HCT116 (cell line): Measurements from ENCODE around the gene FDXACB1. TPM values are rescaled to one million over a fixed set of nuclear protein-coding genes. Genes with fewer than 3 reads are reported as not detected.

ENCODE experiments used
- ATAC-seq: fragments of 200-7000 bp; cut with Tn5 transposase; 2 replicates; pipeline ENCODE4 v1.9.1; 2020; ENCODE audit warnings: mild to moderate bottlenecking, moderate library complexity
- BruUV-seq: library from RNA; stranded (reverse); fragments of 400-500 nt; replicated peaks from 2 replicates; lab custom pipeline; 2021; lab: Mats Ljungman, UMichigan
- CTCF ChIA-PET: fragments of 300-600 bp; sonication (Branson Sonifier 250); formaldehyde crosslinking; loops from one replicate; lab custom pipeline; 2021; ENCODE audit warnings: antibody characterized with exemption; lab: Charles Lee
- POLR2A ChIA-PET: fragments of 300-600, 350-600 bp; sonication (Branson Sonifier 250); formaldehyde crosslinking; loops from one replicate; lab custom pipeline; 2021; ENCODE audit warnings: antibody characterized with exemption; lab: Charles Lee
- RAD21 ChIA-PET, 2 experiments: fragments of 300-600 bp; sonication (Branson Sonifier 250); formaldehyde crosslinking; loops; one replicate each; lab custom pipeline; 2023; ENCODE audit warnings: low total read pairs in 2 of 2; ENCODE audit not compliant: uncharacterized antibody in 2 of 2, unreplicated experiment in 2 of 2, low non-redundant PET in 1 of 2; lab: Charles Lee
- DNase-seq: peaks from one replicate; pipeline ENCODE4 v3.0.0-alpha.2; 2010; ENCODE audit warnings: low read depth, low spot score
- H2AFZ ChIP-seq: fragments of 200-600 bp; shearing (Covaris generic), sonication (generic); 2 replicates; pipeline ENCODE4 v1.6.1; 2017; ENCODE audit warnings: low read depth, mixed run types, mixed read lengths, antibody characterized with exemption, low read length; ENCODE audit not compliant: poor library complexity, severe bottlenecking
- H3K27ac ChIP-seq: 2 replicates; pipeline ENCODE4 v1.5.1; 2012; ENCODE audit warnings: low read depth, low read length
- H3K27me3 ChIP-seq: fragments of 200-600 bp; sonication (generic); 2 replicates; pipeline ENCODE4 v1.6.1; 2016; ENCODE audit warnings: mixed run types, low read length, mixed read lengths; ENCODE audit not compliant: insufficient read depth
- H3K36me3 ChIP-seq, 2 experiments: fragments of 200-500 bp in 1 of 2; fragments of 200-600 bp in 1 of 2; sonication (Bioruptor generic) in 1 of 2; sonication (generic) in 1 of 2; 2 replicates each; pipeline versions ENCODE4 v1.5.1 to v1.6.1; 2014 to 2016; ENCODE audit warnings: low read length in 2 of 2, inconsistent platforms in 1 of 2, mixed read lengths in 1 of 2, mixed run types in 1 of 2; ENCODE audit not compliant: insufficient read depth in 2 of 2, control insufficient read depth in 1 of 2
- H3K4me1 ChIP-seq, 2 experiments: fragments of 200-600 bp in 1 of 2; sonication (generic) in 1 of 2; 2 replicates each; pipeline versions ENCODE4 v1.5.1 to v1.6.1; 2012 to 2017; ENCODE audit warnings: low read length in 2 of 2, inconsistent platforms in 1 of 2, mild to moderate bottlenecking in 1 of 2, mixed read lengths in 1 of 2, mixed run types in 1 of 2, moderate library complexity in 1 of 2; ENCODE audit not compliant: insufficient read depth in 2 of 2, control insufficient read depth in 1 of 2
- H3K4me2 ChIP-seq: fragments of 200-600 bp; sonication (generic); 2 replicates; pipeline ENCODE4 v1.6.1; 2017; ENCODE audit warnings: mixed run types, low read length, mixed read lengths
- H3K4me3 ChIP-seq, 2 experiments: fragments of 200-600 bp in 1 of 2; sonication (generic) in 1 of 2; replicated peaks in 1 of 2; 2 replicates each; pipeline ENCODE4 v1.5.1; 2011 to 2016; ENCODE audit warnings: low read length in 2 of 2, control low read depth in 1 of 2, low read depth in 1 of 2, mild to moderate bottlenecking in 1 of 2, mixed read lengths in 1 of 2, mixed run types in 1 of 2
- H3K79me2 ChIP-seq: fragments of 200-600 bp; sonication (generic); 2 replicates; pipeline ENCODE4 v1.6.1; 2017; ENCODE audit warnings: mild to moderate bottlenecking, mixed run types, low read length, moderate library complexity, mixed read lengths; ENCODE audit not compliant: insufficient read depth
- H3K9ac ChIP-seq: fragments of 200-600 bp; sonication (generic); 2 replicates; pipeline ENCODE4 v1.6.1; 2016; ENCODE audit warnings: low read length, mixed read lengths
- H3K9me2 ChIP-seq: fragments of 200-600 bp; sonication (generic), shearing (Covaris generic); 2 replicates; pipeline ENCODE4 v1.6.1; 2017; ENCODE audit warnings: mixed run types, mild to moderate bottlenecking, moderate library complexity; ENCODE audit not compliant: insufficient read depth
- H3K9me3 ChIP-seq, 2 experiments: fragments of 200-500 bp in 1 of 2; fragments of 200-600 bp in 1 of 2; sonication (Bioruptor generic) in 1 of 2; sonication (generic) in 1 of 2; 2 replicates each; pipeline ENCODE4 v1.6.1; 2014 to 2017; ENCODE audit warnings: low read length in 2 of 2, mixed read lengths in 2 of 2, inconsistent platforms in 1 of 2, low read depth in 1 of 2, mild to moderate bottlenecking in 1 of 2, mixed run types in 1 of 2, moderate library complexity in 1 of 2; ENCODE audit not compliant: control insufficient read depth in 1 of 2, insufficient read depth in 1 of 2
- H4K20me1 ChIP-seq: fragments of 200-600 bp; sonication (generic), shearing (Covaris generic); 2 replicates; pipeline ENCODE4 v1.6.1; 2017; ENCODE audit warnings: mixed run types, mild to moderate bottlenecking, moderate library complexity; ENCODE audit not compliant: insufficient read depth
- CBX3 ChIP-seq: IDR thresholded peaks from 2 replicates; pipeline ENCODE4 v1.6.1; 2012; ENCODE audit warnings: low read depth
- CEBPB ChIP-seq: IDR thresholded peaks from 2 replicates; pipeline ENCODE4 v1.6.1; 2012; ENCODE audit warnings: low read depth
- POLR2AphosphoS5 ChIP-seq: IDR thresholded peaks from 2 replicates; pipeline ENCODE4 v1.6.1; 2011; ENCODE audit warnings: mild to moderate bottlenecking, low read depth, low read length, moderate library complexity
- RAD21 ChIP-seq: IDR thresholded peaks from 2 replicates; pipeline ENCODE4 v1.6.1; 2012; ENCODE audit warnings: low read depth, mild to moderate bottlenecking
- SP1 ChIP-seq: IDR thresholded peaks from 2 replicates; pipeline ENCODE4 v1.6.1; 2012; ENCODE audit warnings: low read depth
- intact Hi-C: fragments of 100-400 bp; cut with micrococcal nuclease; formaldehyde crosslinking; loops from 2 replicates; pipeline ENCODE4 v1.10.0; 2022
- total RNA-seq: library from RNA; stranded (reverse); gene quantifications from one replicate; pipeline ENCODE4 v1.2.1, GENCODE V29; 2021; ENCODE audit not compliant: unreplicated experiment
- TF ChIP-seq, protein P1 (sequence below), 3 experiments: fragments of 200-600 bp in 1 of 3; sonication (generic) in 1 of 3; IDR thresholded peaks in 2 of 3; conservative IDR thresholded peaks in 1 of 3; 2 replicates each; pipeline ENCODE4 v1.5.1; 2012 to 2017; ENCODE audit warnings: low read depth in 2 of 3, low read length in 2 of 3, antibody characterized with exemption in 1 of 3, borderline replicate concordance in 1 of 3, control low read depth in 1 of 3, mild to moderate bottlenecking in 1 of 3, mixed read lengths in 1 of 3, mixed run types in 1 of 3, moderate library complexity in 1 of 3; ENCODE audit not compliant: insufficient read depth in 1 of 3
- TF ChIP-seq, protein P2 (sequence below): IDR thresholded peaks from 2 replicates; pipeline ENCODE4 v1.6.1; 2011; ENCODE audit warnings: mild to moderate bottlenecking, low read length, moderate library complexity; ENCODE audit not compliant: insufficient replicate concordance; ENCODE audit errors: extremely low read depth

FDXACB1 gene
- total RNA-seq, 1 experiment from 2014 or later = 3.8 TPM

DNA sequence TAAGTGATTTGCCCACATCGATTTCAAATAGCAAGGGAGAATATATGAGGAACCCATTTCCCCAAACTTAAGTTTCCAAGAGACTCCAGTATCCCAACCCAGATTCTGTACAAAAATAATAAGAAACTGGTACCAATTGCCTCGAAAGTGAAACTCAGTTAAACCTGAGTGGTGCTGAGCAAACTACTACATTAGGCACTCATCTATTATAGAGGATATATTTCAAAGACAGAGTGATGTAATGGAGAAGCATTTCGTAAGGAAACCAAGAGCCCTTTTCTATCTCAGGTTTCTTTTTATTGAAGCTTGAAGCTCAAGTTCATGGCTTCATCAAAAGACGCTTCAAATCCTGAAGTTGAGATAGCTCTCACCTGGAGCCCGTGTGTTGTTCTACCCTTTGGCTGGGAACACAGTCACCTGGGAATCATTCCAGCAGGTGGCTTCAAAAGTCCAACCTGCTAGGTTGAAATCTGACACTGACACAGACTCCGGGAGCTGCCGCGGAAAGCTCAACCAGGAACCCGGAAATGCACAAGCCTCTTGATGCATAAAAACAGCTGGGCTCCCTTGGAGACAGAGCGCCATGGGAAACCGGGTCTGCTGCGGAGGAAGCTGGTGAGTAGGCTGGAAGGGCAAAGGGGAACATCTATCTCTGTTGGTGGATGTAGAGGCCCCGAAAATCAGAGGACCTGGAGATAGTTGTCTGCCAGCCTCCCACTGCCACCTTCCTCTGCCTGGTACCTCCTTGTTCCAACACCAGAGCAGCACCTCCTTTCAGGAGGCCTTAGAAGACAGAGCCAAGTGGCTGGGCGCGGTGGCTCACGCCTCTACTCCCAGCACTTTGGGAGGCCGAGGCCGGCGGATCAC lies 39.7 kb upstream of the FDXACB1 start, which contains the start of gene C11orf52 (continued):
- TF ChIP-seq, protein P1, sequence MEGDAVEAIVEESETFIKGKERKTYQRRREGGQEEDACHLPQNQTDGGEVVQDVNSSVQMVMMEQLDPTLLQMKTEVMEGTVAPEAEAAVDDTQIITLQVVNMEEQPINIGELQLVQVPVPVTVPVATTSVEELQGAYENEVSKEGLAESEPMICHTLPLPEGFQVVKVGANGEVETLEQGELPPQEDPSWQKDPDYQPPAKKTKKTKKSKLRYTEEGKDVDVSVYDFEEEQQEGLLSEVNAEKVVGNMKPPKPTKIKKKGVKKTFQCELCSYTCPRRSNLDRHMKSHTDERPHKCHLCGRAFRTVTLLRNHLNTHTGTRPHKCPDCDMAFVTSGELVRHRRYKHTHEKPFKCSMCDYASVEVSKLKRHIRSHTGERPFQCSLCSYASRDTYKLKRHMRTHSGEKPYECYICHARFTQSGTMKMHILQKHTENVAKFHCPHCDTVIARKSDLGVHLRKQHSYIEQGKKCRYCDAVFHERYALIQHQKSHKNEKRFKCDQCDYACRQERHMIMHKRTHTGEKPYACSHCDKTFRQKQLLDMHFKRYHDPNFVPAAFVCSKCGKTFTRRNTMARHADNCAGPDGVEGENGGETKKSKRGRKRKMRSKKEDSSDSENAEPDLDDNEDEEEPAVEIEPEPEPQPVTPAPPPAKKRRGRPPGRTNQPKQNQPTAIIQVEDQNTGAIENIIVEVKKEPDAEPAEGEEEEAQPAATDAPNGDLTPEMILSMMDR (IDR thresholded peaks at IDR 0.05 in 2 of 3, conservative IDR thresholded peaks at IDR 0.05 in 1 of 3; ENCODE audit: borderline replicate concordance in 1 of 3, insufficient read depth in 1 of 3, low read depth in 2 of 3, low read length in 2 of 3) = no peak
- no peak for TF ChIP-seq RAD21
- peak; percentile 56; the same call in 1 of the 2 replicates for TF ChIP-seq SP1
- no peak for TF ChIP-seq CEBPB
- TF ChIP-seq, all 23 proteins: peak for 9

DNA sequence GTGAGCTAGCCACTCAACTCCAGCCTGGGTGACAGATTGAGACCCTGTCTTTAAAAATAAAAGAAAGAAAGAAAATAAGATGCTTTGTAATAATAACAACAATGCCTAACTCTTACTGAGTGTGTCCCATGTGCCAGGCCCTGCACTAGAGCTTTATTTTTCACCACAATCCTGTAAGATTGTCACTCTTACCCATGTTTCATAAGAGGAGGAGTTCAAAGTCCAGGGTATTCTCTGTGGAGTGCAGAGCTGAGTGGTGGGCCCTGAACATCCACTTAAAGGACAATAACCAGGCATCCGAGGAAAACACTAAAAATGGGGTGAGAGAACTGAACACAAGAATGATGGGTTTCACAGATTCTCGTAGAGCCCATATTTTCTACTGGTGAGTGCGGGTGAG lies 38.8 kb upstream of the FDXACB1 start:
- ChIA-PET CTCF (interaction anchor here (2.3 kb wide), 1 partner anchor 14 kb away, joined by 14 read pairs; no protein-coding TSS in a partner anchor), RAD21 (no interaction called here), POLR2A (interaction anchor here (1.2 kb wide), 1 partner anchor 37 kb away, joined by 3 read pairs; no protein-coding TSS in a partner anchor)
- Histone ChIP-seq H3K9me3 (no peaks in the 10 kb centered on the region), H3K27me3 (peaks cover 8% of the 10 kb centered on the region; the same call in 1 of the 2 replicates), H3K4me1 (peaks cover 8 to 17% of the 10 kb centered on the region in 2 experiments; a peak in 3 of 4 replicates), H3K27ac (no peak overlapping the region), H3K4me2 (no peak overlapping the region), H3K79me2 (no peaks in the 10 kb centered on the region), H3K4me3 (no peak overlapping the region), H3K36me3 (no peaks in the 10 kb centered on the region), H4K20me1 (no peaks in the 10 kb centered on the region), H3K9ac (no peak overlapping the region), H2AFZ (peak overlapping the region; percentile 72), H3K9me2 (no peaks in the 10 kb centered on the region)
- ATAC-seq = no peak
- intact Hi-C loops = no loop called here
- no peak for DNase-seq
- BruUV-seq = no TSS peak
- TF ChIP-seq SP1 (no peak), CBX3 (no peak), POLR2AphosphoS5 (no peak)
- TF ChIP-seq, protein P2, sequence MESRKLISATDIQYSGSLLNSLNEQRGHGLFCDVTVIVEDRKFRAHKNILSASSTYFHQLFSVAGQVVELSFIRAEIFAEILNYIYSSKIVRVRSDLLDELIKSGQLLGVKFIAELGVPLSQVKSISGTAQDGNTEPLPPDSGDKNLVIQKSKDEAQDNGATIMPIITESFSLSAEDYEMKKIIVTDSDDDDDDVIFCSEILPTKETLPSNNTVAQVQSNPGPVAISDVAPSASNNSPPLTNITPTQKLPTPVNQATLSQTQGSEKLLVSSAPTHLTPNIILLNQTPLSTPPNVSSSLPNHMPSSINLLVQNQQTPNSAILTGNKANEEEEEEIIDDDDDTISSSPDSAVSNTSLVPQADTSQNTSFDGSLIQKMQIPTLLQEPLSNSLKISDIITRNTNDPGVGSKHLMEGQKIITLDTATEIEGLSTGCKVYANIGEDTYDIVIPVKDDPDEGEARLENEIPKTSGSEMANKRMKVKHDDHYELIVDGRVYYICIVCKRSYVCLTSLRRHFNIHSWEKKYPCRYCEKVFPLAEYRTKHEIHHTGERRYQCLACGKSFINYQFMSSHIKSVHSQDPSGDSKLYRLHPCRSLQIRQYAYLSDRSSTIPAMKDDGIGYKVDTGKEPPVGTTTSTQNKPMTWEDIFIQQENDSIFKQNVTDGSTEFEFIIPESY = no peak
